ENCODE results near the gene ATP9B.

ATP9B gene

GRCh38 chr18:79356435-79356834 lies 287.2 kb downstream of the ATP9B start:
- TF ChIP-seq, protein P1, sequence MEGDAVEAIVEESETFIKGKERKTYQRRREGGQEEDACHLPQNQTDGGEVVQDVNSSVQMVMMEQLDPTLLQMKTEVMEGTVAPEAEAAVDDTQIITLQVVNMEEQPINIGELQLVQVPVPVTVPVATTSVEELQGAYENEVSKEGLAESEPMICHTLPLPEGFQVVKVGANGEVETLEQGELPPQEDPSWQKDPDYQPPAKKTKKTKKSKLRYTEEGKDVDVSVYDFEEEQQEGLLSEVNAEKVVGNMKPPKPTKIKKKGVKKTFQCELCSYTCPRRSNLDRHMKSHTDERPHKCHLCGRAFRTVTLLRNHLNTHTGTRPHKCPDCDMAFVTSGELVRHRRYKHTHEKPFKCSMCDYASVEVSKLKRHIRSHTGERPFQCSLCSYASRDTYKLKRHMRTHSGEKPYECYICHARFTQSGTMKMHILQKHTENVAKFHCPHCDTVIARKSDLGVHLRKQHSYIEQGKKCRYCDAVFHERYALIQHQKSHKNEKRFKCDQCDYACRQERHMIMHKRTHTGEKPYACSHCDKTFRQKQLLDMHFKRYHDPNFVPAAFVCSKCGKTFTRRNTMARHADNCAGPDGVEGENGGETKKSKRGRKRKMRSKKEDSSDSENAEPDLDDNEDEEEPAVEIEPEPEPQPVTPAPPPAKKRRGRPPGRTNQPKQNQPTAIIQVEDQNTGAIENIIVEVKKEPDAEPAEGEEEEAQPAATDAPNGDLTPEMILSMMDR (IDR thresholded peaks at IDR 0.05; ENCODE audit: extremely low read depth, insufficient read depth, missing control alignments) = no peak
- in situ Hi-C loops (cut with MboI; ENCODE audit: low pct_unique_long_range_greater_than_20kb, low sequenced_read_pairs, unreplicated experiment) = no loop called here
- DNase-seq (ENCODE audit: low spot score) = peak; percentile 47

GRCh38 chr18:79360933-79361332 lies 291.7 kb downstream of the ATP9B start:
- no peak for DNase-seq (ENCODE audit: low spot score)
- in situ Hi-C loops (cut with MboI; ENCODE audit: low pct_unique_long_range_greater_than_20kb, low sequenced_read_pairs, unreplicated experiment) = no loop called here
- TF ChIP-seq, protein P1 (IDR thresholded peaks at IDR 0.05; ENCODE audit: extremely low read depth, insufficient read depth, missing control alignments) = no peak

DNA sequence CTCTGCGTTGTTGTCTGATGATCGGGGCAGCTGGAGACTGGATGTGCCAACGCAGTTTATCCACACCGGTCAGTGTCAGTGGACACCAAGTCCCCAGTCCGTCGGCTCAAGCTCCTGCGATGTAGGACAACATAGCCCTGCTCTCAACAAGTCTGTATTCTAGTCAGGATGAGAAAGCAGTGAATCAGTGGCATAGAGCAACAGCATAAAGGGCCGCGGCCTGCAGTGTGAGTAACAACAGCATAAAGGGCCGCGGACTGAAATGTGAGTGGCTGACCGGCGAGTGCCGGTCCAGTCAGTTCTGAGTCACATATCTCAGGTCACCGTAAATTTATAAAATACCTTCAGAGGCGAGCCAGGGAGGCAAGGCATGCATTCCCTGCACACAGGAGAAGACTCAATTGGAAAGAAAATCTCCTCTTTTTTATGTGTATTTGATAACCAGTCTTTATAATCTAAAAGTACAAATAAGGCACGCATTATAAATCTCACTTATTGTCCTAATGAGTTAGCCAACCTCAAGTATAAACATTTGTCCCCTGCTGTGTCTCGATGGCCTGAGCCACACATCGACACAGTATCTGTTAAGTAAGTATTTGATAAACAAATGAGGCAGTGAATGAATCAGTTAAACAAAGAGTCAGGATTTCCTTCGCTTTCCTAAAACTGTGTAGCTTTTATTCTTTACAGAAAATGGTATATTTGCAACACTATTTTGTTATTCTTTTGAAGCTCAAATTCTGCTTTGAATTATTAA lies 292.8 kb downstream of the ATP9B start:
- no peak for DNase-seq (ENCODE audit: low spot score)
- in situ Hi-C loops (cut with MboI; ENCODE audit: low pct_unique_long_range_greater_than_20kb, low sequenced_read_pairs, unreplicated experiment) = no loop called here
- TF ChIP-seq, protein P1 (IDR thresholded peaks at IDR 0.05; ENCODE audit: extremely low read depth, insufficient read depth, missing control alignments) = no peak

DNA sequence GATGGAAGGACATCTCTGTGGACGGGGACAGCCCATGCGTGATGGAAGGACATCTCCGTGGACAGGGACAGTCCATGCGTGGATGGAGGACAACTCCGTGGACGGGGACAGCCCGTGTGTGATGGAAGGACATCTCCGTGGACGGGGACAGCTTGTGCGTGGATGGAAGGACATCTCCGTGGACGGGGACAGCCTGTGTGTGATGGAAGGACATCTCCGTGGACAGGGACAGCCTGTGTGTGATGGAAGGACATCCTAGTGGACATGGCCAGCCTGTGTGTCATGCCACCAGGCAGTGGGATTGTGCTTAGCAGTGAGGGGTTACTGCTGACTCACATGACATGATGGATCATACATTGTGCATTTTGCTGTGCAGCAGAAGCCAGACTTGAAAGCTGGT lies 296.5 kb downstream of the ATP9B start:
- DNase-seq (ENCODE audit: low spot score) = no peak
- in situ Hi-C loops (cut with MboI; ENCODE audit: low pct_unique_long_range_greater_than_20kb, low sequenced_read_pairs, unreplicated experiment) = no loop called here

DNA sequence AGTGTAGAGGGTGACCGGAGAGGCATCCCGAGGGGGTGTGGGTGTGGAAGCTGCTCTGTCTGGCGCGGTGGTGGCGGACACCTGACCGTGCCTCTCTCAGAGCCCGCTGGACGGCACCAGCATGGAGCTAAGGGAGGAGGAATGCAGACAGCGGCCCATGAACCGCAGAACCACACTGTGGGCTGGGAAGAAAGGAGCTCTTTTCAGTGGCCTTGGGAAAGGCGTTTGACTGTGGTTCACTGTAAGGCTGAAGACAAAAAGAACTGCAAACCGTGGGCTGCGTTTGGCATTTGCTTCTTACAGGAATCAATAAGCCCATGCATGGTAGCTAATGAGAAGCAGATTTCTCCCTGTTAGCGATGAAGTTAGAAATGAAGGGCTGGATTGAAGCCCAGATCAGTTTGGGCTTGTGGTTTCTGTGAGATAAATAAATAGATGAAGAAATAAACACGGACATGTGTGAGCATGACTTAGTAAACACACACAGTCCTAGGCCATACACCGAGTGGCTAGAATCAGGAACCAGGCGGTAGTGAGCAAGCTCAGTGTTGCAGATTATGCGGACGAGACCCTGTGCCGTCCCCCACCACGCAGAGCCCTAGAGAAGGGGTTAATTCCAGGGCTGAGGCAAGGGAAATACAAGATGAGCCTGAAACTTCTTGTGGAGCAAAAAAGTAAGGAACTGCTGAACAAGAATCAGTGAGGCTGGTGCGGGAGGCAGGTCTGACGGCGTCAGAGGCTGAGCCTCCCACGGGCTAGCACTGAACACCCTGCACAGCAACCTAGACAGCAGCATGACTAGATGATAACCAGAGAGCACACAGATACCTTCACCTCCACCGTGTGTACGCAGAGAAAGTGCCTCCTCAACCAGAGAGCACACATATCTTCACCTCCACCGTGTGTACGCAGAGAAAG lies 297.2 kb downstream of the ATP9B start:
- TF ChIP-seq, protein P1 (IDR thresholded peaks at IDR 0.05; ENCODE audit: extremely low read depth, insufficient read depth, missing control alignments) = no peak
- DNase-seq (ENCODE audit: low spot score) = no peak
- in situ Hi-C loops (cut with MboI; ENCODE audit: low pct_unique_long_range_greater_than_20kb, low sequenced_read_pairs, unreplicated experiment) = no loop called here

More for the DNA sequence above, 296.5 kb downstream of the ATP9B start:
- TF ChIP-seq, protein P1 (IDR thresholded peaks at IDR 0.05; ENCODE audit: extremely low read depth, insufficient read depth, missing control alignments) = no peak

- DNase-seq (ENCODE audit: low spot score) = no peak
- in situ Hi-C loops (cut with MboI; ENCODE audit: low pct_unique_long_range_greater_than_20kb, low sequenced_read_pairs, unreplicated experiment) = no loop called here
- TF ChIP-seq, protein P1 (IDR thresholded peaks at IDR 0.05; ENCODE audit: extremely low read depth, insufficient read depth, missing control alignments) = no peak
Measured at GRCh38 chr18:79367480-79367879, 298.3 kb downstream of the ATP9B start.

Data from GM13977 (cell line).